IPS-18c (cell line): ENCODE results near the gene ANO2.
"Not testable (repeated sequence)": the region's sequence is repeated elsewhere in the genome, so short reads cannot be mapped to it uniquely, and the experiment has no call there.

Experiments
- H3K4me3 ChIP-seq: 2 replicates; pipeline ENCODE4 v1.7.0; 2013; ENCODE audit warnings: low read depth, mild to moderate bottlenecking, low read length, moderate library complexity; ENCODE audit not compliant: insufficient read depth
- H3K9me3 ChIP-seq: one replicate; pipeline ENCODE4 v1.6.1; 2013; ENCODE audit warnings: mild to moderate bottlenecking, low read length, moderate library complexity; ENCODE audit not compliant: control insufficient read depth, insufficient read depth

Gene ANO2

GRCh38 chr12:5908251-5908650 lies 36.8 kb downstream of the ANO2 start:
- Histone ChIP-seq H3K9me3 (no peaks in the 10 kb centered on the region), H3K4me3 (no peak overlapping the region)

- Histone ChIP-seq H3K9me3 (no peaks in the 10 kb centered on the region), H3K4me3 (no peak overlapping the region)
These were observed 37.3 kb downstream of the ANO2 start for GRCh38 chr12:5907807-5908206.

DNA sequence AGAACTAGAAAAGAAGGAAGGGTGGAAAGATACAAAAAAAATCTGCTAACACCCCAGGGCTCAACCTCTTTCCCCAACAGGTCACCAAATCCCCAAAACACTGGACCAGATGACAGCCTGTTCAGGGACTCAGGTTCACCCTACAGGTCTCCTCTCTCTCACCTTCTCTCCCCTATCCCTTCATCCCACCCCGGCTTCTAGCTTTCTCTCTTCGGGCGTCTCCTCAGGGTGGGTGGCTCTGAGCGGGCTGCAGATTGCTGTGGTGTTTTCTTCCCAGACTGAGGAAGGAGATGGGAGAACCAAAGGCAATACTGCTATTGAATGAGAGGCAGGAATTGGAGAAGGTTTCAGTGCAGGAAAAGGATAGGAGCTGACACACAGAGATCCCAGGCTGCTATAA lies 39.3 kb downstream of the ANO2 start:
- H3K9me3 ChIP-seq: no peaks in the 10 kb centered on the region
- no peak overlapping the region for H3K4me3 ChIP-seq

- no peak overlapping the region for H3K4me3 ChIP-seq
- H3K9me3 ChIP-seq: no peaks in the 10 kb centered on the region
These were observed 40.1 kb downstream of the ANO2 start for GRCh38 chr12:5904969-5905368.

DNA sequence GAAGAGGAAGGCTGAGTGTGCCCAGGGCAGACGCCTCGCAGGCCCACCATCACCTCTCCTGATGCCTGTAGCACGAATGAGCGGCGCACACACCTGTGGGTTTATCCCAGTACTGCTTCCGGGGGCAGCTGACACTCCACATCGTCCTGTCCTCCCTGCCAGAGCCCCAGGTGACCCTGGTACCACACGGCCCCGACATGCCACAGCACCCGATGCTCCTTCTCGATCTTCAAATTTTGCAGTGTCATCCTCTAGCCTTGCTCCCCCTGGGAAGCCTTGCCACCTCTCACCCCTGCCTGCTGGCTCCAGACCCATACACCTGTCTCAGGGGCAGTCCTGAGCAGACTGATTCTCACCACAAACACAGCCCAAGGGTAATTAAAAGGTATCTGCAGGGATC lies 40.6 kb downstream of the ANO2 start:
- Histone ChIP-seq H3K9me3 (no peaks in the 10 kb centered on the region), H3K4me3 (no peak overlapping the region)

- H3K9me3 ChIP-seq: no peaks in the 10 kb centered on the region
These were observed 42.3 kb downstream of the ANO2 start for GRCh38 chr12:5902736-5903135.

DNA sequence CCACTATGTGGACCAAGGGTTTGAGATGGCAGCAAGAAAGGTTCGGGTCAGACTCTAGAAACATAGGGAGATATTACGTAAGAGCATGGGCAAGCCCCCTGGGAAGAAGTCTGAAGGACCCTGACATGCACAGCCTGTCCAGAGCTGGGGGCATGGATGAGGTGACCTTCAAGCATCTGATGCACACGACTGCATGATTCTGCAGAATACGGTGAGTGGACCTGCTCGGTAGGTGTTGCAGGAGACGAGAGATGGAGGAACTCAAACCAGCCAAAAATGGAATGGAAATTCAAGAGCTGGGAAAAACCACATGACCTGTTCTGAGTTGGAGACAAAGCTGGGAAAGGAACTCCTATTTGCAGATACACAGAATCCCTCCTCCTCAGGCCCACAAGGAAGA lies 43.6 kb downstream of the ANO2 start:
- H3K9me3 ChIP-seq: no peaks in the 10 kb centered on the region

More at GRCh38 chr12:5902736-5903135, 42.3 kb downstream of the ANO2 start:
- no peak overlapping the region for H3K4me3 ChIP-seq

GRCh38 chr12:5900533-5901205 lies 44.4 kb downstream of the ANO2 start:
- H3K9me3 ChIP-seq: no peaks in the 10 kb centered on the region

More for the DNA sequence above, 43.6 kb downstream of the ANO2 start:
- no peak overlapping the region for H3K4me3 ChIP-seq

DNA sequence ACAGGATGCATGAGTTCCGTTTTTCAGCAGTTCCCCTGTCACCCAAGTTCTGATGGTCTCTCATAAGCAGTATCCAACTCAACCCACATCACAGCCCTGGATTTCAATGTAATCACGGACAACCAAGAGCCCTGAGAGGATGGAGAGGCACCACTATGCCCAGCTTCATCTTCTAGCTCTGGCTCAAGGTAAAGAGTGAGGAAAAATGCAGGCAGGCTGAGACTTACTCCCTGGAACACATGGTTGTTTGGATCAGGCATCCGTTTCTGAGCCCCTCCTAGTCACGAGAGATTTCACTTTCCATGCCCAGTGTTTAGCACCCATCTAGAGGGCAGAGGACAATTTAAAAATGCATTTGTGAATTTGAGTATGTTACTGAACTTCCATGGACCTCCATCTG lies 45.0 kb downstream of the ANO2 start:
- Histone ChIP-seq H3K9me3 (no peaks in the 10 kb centered on the region), H3K4me3 (no peak overlapping the region)

More at GRCh38 chr12:5900533-5901205, 44.4 kb downstream of the ANO2 start:
- H3K4me3 ChIP-seq: no peak overlapping the region

GRCh38 chr12:5899675-5900074 lies 45.4 kb downstream of the ANO2 start:
- no peak overlapping the region for H3K4me3 ChIP-seq
- H3K9me3 ChIP-seq: no peaks in the 10 kb centered on the region

DNA sequence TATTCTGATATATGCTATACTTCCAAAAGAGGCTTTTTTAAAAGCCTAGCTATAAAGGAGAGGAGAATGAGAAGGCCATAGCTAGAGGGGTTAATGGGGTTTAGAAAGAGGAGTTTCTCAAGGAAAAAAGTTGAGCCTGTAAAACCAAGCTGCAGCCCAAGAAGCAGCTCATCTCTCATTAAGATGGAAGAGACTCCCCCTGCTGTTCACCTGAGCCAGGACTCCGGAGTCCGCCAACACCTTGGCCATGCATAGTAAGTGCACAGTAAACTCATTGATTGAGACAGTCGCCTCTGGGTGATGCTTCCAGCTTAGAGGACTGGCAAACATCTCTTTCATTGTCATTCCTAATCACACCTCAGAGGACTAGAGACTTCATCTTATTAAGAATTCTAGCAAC lies 46.2 kb downstream of the ANO2 start:
- H3K4me3 ChIP-seq: no peak overlapping the region

GRCh38 chr12:5889381-5890047 lies 55.5 kb downstream of the ANO2 start:
- no peak overlapping the region for H3K4me3 ChIP-seq
- peaks cover 2% of the 10 kb centered on the region for H3K9me3 ChIP-seq

More for the DNA sequence above, 46.2 kb downstream of the ANO2 start:
- no peaks in the 10 kb centered on the region for H3K9me3 ChIP-seq

DNA sequence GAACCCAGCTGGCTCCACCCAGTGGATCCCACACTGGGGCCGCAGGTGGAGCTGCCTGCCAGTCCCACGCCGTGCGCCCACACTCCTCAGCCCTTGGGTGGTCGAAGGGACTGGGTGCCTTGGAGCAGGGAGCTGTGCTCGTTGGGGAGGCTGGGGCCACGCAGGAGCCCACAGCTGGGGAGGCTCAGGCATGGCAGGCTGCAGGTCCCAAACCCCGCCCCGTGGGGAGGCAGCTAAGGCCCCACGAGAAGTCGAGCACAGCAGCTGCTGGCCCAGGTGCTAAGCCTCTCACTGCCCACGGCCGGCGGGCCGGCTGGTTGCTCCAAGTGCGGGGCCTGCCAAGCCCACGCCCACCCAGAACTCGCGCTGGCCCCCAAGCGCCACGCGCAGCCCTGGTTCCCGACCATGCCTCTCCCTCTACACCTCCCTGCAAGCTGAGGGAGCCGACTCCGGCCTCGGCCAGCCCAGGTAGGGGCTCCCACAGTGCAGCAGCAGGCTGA lies 56.2 kb downstream of the ANO2 start:
- no peak overlapping the region for H3K4me3 ChIP-seq
- H3K9me3 ChIP-seq: peaks cover 2% of the 10 kb centered on the region

- H3K4me3 ChIP-seq, H3K9me3 ChIP-seq: not testable (repeated sequence)
These were observed 57.2 kb downstream of the ANO2 start for GRCh38 chr12:5887819-5888218.

DNA sequence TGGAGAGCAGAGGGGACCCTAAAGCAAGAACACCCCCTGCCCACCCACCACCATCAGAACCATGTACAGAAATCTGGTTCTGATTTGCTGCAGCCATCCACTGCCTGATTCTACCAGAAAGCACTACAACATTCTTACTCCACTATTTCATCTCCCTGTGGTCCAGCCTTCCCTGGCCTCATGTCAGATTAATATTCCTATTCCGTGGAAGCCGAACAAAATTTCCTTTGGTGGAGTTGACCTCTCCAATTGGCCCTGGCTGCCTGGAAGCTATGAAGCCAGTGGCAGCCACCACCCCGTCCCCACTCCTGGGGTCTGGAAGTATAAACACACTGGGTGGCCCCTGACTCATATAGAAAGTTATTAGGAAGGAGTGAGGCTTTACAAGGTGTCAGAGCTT lies 60.2 kb downstream of the ANO2 start:
- peaks cover 2% of the 10 kb centered on the region for H3K9me3 ChIP-seq
- H3K4me3 ChIP-seq: no peak overlapping the region

- H3K9me3 ChIP-seq: peaks cover 2% of the 10 kb centered on the region
- H3K4me3 ChIP-seq: no peak overlapping the region
These were observed 60.8 kb downstream of the ANO2 start for GRCh38 chr12:5884285-5884684.

- Histone ChIP-seq H3K9me3 (no peaks in the 10 kb centered on the region), H3K4me3 (no peak overlapping the region)
These were observed 62.4 kb downstream of the ANO2 start for GRCh38 chr12:5882511-5883190.

DNA sequence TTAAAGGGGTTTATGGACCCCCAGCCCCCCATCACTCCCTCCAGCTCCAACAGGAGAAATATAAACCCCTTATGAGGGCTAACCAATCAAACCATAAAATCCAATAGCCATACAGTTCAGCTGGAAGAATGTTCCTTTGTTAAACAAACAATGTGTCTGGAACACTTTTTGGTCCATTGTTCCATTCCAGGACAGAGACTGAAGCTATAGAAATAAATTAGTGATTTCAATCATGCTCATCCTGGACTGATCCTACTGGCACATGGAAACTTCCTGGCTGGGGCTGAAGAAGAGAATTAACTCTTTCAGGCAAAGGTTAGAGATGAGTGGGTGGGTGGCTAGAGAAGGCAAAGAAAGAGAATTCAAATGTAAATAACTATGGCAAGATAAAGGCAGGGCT lies 63.4 kb downstream of the ANO2 start:
- Histone ChIP-seq H3K9me3 (no peaks in the 10 kb centered on the region), H3K4me3 (no peak overlapping the region)
